ENCODE results near the gene ZBTB7B.

DNA sequence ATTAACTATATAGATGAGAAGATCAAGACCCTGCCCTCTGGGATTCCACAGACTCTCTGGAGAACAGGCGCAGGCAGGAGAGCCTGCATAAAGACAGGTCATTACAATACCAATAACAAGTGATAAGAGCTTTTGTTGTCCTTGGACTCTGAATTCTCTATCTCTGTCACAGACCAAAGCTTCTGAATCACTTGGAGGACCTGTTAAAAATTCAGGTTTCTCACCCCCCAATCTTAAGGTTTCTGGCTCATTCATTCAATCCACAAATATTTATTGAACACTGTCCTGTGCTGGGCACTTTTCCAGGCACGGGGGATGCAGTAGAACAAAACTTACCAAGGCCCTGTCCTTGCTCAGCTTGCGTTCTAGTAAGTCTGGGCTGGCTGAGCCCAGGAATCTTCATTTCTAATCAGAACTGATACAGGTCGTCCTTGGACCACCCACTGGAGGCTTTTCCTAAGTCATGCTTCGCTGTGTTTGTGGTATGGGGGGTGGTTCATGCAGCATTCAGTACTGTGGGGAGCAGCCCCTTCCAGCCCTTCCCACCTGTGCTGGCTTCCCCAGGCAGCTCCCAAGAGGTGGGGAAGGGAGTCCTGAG is 62.3 kb downstream of the ZBTB7B start:
- TF ChIP-seq CTCF (IDR thresholded peaks at IDR 0.05) (no peak), POLR2A (IDR thresholded peaks at IDR 0.05) (no peak)
